Peyer's patch (tissue), 4 donors: ENCODE data around the gene RPA1.

Experiments
- POLR2A ChIP-seq, 2 donors: fragments of 450-650 bp; IDR thresholded peaks; one replicate each; pipeline ENCODE4 v1.5.1; 2017; ENCODE audit warnings: antibody characterized with exemption in 2 of 2, mild to moderate bottlenecking in 2 of 2, moderate library complexity in 2 of 2
- TF ChIP-seq, protein P1 (sequence below), 6 experiments: fragments of 450-650 bp in 4 of 6; fragments of 200-600 bp in 2 of 6; sonication (generic) in 1 of 6; IDR thresholded peaks; one replicate each; pipeline ENCODE4 v1.5.1; 2017 to 2019; ENCODE audit warnings: antibody characterized with exemption in 6 of 6, mild to moderate bottlenecking in 3 of 6, moderate library complexity in 1 of 6

DNA sequence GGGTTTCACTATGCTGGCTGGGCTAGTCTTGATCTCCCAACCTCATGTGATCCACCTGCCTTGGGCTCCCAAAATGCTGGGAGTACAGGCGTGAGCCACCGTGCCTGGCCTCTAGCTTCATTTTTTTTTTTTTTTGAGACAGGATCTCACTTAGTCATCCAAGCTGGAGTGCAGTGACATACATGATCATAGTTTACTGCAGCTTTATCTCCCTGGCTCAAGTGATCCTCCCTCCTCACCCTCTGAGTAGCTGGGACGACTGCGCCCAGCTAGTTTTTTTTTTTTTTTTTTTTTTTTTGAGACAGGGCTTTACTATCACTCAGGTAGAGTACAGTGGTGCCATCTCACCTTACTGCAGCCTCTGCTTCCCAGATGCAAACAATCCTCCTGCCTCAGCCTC lies 9.7 kb downstream of the RPA1 start:
- no peak for TF ChIP-seq POLR2A (IDR thresholded peaks at IDR 0.05)
- TF ChIP-seq, protein P1, sequence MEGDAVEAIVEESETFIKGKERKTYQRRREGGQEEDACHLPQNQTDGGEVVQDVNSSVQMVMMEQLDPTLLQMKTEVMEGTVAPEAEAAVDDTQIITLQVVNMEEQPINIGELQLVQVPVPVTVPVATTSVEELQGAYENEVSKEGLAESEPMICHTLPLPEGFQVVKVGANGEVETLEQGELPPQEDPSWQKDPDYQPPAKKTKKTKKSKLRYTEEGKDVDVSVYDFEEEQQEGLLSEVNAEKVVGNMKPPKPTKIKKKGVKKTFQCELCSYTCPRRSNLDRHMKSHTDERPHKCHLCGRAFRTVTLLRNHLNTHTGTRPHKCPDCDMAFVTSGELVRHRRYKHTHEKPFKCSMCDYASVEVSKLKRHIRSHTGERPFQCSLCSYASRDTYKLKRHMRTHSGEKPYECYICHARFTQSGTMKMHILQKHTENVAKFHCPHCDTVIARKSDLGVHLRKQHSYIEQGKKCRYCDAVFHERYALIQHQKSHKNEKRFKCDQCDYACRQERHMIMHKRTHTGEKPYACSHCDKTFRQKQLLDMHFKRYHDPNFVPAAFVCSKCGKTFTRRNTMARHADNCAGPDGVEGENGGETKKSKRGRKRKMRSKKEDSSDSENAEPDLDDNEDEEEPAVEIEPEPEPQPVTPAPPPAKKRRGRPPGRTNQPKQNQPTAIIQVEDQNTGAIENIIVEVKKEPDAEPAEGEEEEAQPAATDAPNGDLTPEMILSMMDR (IDR thresholded peaks at IDR 0.05): no peak
